Esophagus muscularis mucosa (tissue), 4 donors: Measurements from ENCODE around the gene PRR29. TPM values are rescaled to one million over a fixed set of nuclear protein-coding genes. Genes with fewer than 3 reads are reported as not detected.
A peak's percentile ranks its signal among the peaks of the same experiment; 100 is the strongest.

ENCODE experiments used
- DNase-seq: peaks from one replicate; pipeline ENCODE4 v3.0.0-alpha.2; 2017; ENCODE audit errors: extremely low spot score
- H3K27ac ChIP-seq, 4 donors: fragments of 200-600 bp; sonication (generic); replicated peaks in 1 of 4; 1 replicate in 3 of 4; 2 replicates in 1 of 4; pipeline ENCODE4 v1.5.1; 2016 to 2019; ENCODE audit warnings: mild to moderate bottlenecking in 1 of 4
- H3K27me3 ChIP-seq, 4 donors: fragments of 200-600 bp; sonication (generic); one replicate each; pipeline versions ENCODE4 v1.5.1 to v1.6.0; 2016 to 2019
- H3K36me3 ChIP-seq, 4 donors: fragments of 200-600 bp; sonication (generic); one replicate each; pipeline ENCODE4 v1.5.1; 2016 to 2019
- H3K4me1 ChIP-seq, 4 donors: fragments of 200-600 bp; sonication (generic); one replicate each; pipeline ENCODE4 v1.5.1; 2016 to 2019
- H3K4me3 ChIP-seq, 4 donors: fragments of 200-600 bp; sonication (generic); 1 replicate in 2 of 4; 2 replicates in 2 of 4; pipeline ENCODE4 v1.5.1; 2016 to 2019; ENCODE audit warnings: mild to moderate bottlenecking in 4 of 4, moderate library complexity in 1 of 4
- H3K9me3 ChIP-seq, 4 donors: fragments of 200-600 bp; sonication (generic); 1 replicate in 3 of 4; 2 replicates in 1 of 4; pipeline ENCODE4 v1.5.1; 2016 to 2019
- EP300 ChIP-seq: sonication (generic); formaldehyde crosslinking; IDR thresholded peaks from one replicate; pipeline ENCODE4 v1.6.1; 2017; ENCODE audit warnings: antibody characterized with exemption
- POLR2A ChIP-seq: fragments of 450-650 bp; IDR thresholded peaks from one replicate; pipeline ENCODE4 v1.6.1; 2017; ENCODE audit warnings: antibody characterized with exemption, moderate library complexity, mild to moderate bottlenecking, low read depth
- POLR2AphosphoS5 ChIP-seq, 2 donors: sonication (generic); formaldehyde crosslinking; IDR thresholded peaks; one replicate each; pipeline ENCODE4 v1.6.1; 2017; ENCODE audit warnings: antibody characterized with exemption in 2 of 2
- WGBS: methylation state at CpG from one replicate; pipeline ENCODE4 v1.1.5; 2018; 5-methylcytosine and 5-hydroxymethylcytosine counted together
- intact Hi-C: fragments of 100-400 bp; cut with DNase I; formaldehyde crosslinking; loops from one replicate; pipeline ENCODE4 v1.15.1; 2023
- total RNA-seq, 4 donors: library from RNA; depleted of rRNA; stranded (reverse); fragments of >200 nt; gene quantifications; one replicate each; pipeline versions ENCODE4 v1.1.0 to v1.2.1, GENCODE V29; 2016
- TF ChIP-seq, protein P1 (sequence below), 3 experiments: fragments of 200-600 bp in 2 of 3; fragments of 450-650 bp in 1 of 3; sonication (generic) in 2 of 3; IDR thresholded peaks; one replicate each; pipeline ENCODE4 v1.5.1; 2017 to 2019; ENCODE audit warnings: antibody characterized with exemption in 3 of 3, mild to moderate bottlenecking in 2 of 3, moderate library complexity in 1 of 3

PRR29 gene
- total RNA-seq, 4 donors from 2014 or later = 0.23 to 0.42 (median 0.39) TPM; not detected in 1

DNA sequence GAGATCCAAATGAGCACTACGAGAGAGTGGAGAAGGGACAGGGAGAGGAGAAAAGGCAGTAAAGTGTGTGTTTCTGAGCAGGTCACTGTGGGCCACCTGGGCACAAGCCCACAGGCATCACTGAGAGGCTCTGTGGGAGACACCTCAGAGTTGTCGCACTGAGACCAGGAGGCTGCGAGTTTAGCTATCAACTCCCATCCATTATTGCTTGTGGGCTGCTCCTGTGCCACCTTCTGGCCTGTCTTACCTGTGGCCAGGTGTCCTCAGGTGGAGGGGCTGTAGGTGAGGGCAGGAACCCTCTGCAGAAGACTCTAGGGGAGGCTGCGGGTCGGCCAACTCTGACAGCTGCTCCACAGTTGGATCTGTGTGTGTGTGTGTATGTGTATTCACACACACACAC, 2.5 kb upstream of the PRR29 start:
- no peaks in the 10 kb centered on the region for H3K9me3 ChIP-seq
- 81% methylated on average over 5 of the region's 5 CpGs for WGBS
- intact Hi-C loops = no loop called here
- H3K27ac ChIP-seq = no peak overlapping the region
- H3K27me3 ChIP-seq = peaks cover 0 to 67% (median 16%) of the 10 kb centered on the region in 4 donors
- no peaks in the 10 kb centered on the region for H3K36me3 ChIP-seq
- no peak overlapping the region for H3K4me3 ChIP-seq
- H3K4me1 ChIP-seq = peaks cover 16 to 23% (median 21%) of the 10 kb centered on the region in 4 donors
- DNase-seq = no peak
- TF ChIP-seq, protein P1, sequence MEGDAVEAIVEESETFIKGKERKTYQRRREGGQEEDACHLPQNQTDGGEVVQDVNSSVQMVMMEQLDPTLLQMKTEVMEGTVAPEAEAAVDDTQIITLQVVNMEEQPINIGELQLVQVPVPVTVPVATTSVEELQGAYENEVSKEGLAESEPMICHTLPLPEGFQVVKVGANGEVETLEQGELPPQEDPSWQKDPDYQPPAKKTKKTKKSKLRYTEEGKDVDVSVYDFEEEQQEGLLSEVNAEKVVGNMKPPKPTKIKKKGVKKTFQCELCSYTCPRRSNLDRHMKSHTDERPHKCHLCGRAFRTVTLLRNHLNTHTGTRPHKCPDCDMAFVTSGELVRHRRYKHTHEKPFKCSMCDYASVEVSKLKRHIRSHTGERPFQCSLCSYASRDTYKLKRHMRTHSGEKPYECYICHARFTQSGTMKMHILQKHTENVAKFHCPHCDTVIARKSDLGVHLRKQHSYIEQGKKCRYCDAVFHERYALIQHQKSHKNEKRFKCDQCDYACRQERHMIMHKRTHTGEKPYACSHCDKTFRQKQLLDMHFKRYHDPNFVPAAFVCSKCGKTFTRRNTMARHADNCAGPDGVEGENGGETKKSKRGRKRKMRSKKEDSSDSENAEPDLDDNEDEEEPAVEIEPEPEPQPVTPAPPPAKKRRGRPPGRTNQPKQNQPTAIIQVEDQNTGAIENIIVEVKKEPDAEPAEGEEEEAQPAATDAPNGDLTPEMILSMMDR (IDR thresholded peaks at IDR 0.05) = no peak
- TF ChIP-seq POLR2A (no peak), EP300 (no peak), POLR2AphosphoS5 (IDR thresholded peaks at IDR 0.05) (no peak)

DNA sequence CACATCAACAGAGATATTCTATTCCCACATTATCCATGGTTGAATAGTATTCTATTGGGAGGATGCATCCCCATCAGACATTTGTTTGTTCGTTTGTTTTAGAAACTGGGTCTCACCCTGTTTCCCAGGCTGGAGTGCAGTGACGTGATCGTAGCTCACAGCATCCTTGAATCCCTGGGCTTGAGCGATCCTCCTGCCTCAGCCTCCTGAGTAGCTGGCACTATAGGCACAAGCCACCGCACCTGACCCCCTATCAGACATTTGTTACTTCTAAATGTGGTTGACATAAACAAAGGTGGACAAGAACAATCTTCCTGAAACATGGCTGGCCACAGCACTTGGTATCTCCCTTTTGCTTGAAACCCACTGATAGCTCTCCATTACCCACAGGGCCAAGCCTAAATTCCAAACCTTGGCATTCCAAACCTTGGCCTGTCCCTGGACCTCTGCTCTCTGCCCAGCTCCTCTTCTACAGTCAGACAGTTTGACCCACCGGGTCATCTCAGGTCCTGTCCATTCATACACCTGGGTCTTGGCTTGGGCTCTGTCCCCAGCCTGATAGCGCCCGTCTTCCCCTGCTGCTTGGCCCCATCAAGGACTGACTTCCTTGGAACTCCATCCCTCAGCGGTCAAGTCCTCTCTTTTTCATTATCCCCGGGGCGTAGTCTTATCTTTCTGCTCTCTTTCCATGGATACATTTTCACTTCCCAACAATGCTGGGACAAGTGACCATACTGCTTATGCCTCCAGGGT, 1.5 kb upstream of the PRR29 start:
- peaks cover 20 to 23% (median 21%) of the 10 kb centered on the region in 4 donors for H3K4me1 ChIP-seq
- no peak for DNase-seq
- TF ChIP-seq, protein P1 (IDR thresholded peaks at IDR 0.05) = no peak
- TF ChIP-seq POLR2AphosphoS5 (IDR thresholded peaks at IDR 0.05) (no peak), EP300 (no peak), POLR2A (no peak)
- WGBS = 96% methylated on average over 11 of the region's 11 CpGs
- H3K36me3 ChIP-seq = no peaks in the 10 kb centered on the region
- no peaks in the 10 kb centered on the region for H3K9me3 ChIP-seq
- intact Hi-C loops = no loop called here
- peaks cover 0 to 68% (median 16%) of the 10 kb centered on the region in 4 donors for H3K27me3 ChIP-seq
- no peak overlapping the region for H3K27ac ChIP-seq
- H3K4me3 ChIP-seq = no peak overlapping the region

DNA sequence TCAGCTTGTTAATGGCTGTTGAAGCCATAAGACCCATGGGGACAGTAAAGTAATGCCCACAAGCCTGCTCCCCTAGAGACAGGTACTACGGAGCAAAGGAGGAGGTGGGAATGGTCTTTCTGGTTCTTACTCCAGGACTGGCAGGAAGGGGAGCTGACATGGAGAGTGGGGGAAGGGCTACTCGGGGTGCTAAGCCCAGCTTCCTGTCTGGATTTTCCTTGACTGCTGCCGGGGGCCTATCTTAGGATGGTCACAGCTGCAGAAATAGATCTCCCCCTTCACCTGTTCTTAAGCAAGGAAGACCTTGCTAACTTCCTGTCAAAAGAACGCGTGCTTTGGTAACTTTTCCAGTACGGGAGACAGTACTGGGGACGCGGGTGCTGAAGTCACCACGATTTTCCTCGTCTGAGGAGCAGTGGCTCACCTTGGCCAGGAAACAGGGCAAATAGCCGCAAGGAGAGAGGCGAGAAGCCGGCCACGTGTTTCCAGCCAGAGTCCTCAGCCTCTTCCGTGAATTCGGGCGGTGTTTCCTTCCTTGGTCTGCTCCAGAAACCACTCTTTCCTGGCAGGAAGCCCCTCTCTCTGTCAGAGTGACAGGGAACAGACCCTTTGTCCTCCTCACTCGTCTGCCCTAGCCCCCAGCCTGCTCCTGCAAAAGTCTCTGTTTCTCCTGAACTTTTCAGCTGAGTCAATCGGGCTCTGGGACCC, 656 bp upstream of the PRR29 start:
- H3K36me3 ChIP-seq = peaks cover 0 to 2% (median 0%) of the 10 kb centered on the region in 4 donors
- H3K9me3 ChIP-seq = no peaks in the 10 kb centered on the region
- 23% methylated on average over 13 of the region's 19 CpGs for WGBS
- peaks cover 20 to 31% (median 24%) of the 10 kb centered on the region in 4 donors for H3K4me1 ChIP-seq
- H3K27ac ChIP-seq = peak overlapping the region; percentile 19 to 62 (median 37)
- TF ChIP-seq, protein P1 (IDR thresholded peaks at IDR 0.05) = no peak
- TF ChIP-seq POLR2A (no peak), POLR2AphosphoS5 (IDR thresholded peaks at IDR 0.05) (no peak), EP300 (no peak)
- intact Hi-C loops = no loop called here
- peak overlapping the region; percentile 54 to 68 (median 58) for H3K4me3 ChIP-seq
- no peak for DNase-seq
- peaks cover 0 to 67% (median 16%) of the 10 kb centered on the region in 4 donors for H3K27me3 ChIP-seq

DNA sequence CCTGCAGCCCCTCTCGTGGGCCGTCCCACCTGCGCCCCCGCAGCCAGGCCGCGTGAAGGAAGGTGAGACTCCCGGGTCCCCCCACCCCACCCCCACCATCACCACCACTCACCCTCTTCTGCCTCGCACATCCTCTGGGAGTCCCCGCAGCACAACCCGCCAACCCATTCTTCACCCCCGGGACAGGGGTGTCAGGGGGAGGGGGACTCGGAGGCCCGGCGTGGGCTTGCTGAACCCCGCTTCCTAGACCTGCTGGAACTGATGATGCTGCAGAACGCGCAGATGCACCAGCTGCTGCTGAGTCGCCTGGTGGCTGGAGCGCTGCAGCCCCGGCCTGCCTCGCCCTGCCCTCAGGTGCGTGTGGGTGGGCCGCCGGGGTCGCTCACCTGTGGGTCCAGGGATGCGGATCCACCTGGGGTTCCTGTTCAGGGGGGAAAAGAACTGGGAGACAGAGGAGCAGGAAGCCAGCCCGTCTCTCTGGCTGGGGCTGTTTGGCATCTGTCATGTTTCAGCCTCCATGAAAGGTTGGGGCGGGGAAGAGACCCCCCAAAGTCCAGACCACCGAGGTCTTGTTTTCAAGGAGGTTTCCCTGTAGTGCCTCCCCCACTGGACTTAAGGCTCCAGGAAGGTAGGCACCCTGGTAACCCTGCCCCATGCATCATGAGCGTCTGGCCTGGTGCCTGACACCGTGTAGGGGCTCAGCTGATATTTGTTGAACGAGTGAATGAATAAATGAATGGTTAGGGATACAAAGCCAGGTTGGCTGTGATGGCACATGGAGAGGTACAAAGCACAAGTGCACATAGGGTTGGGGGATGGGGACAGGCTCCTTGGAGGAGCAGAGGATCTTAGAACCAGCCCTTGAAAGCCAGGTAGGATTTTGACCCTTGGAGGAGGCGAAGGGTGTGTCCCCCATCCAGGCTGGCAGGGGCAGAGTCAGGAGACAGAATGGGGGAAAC, 849 bp downstream of the PRR29 start:
- Histone ChIP-seq H3K36me3 (peaks cover 0 to 17% (median 4%) of the 10 kb centered on the region in 4 donors), H3K27me3 (peaks cover 0 to 68% (median 16%) of the 10 kb centered on the region in 4 donors), H3K4me3 (peak overlapping the region; percentile 54 to 68 (median 58)), H3K4me1 (peaks cover 20 to 31% (median 25%) of the 10 kb centered on the region in 4 donors), H3K27ac (peak overlapping the region in 2 of 4 donors; percentile 43 to 62), H3K9me3 (no peaks in the 10 kb centered on the region)
- intact Hi-C loops = no loop called here
- 41% methylated on average over 10 of the region's 33 CpGs for WGBS
- DNase-seq = no peak
- no peak for TF ChIP-seq POLR2A
- TF ChIP-seq EP300 = no peak
- TF ChIP-seq, protein P1 (IDR thresholded peaks at IDR 0.05) = no peak
- no peak for TF ChIP-seq POLR2AphosphoS5 (IDR thresholded peaks at IDR 0.05)
